HepG2 (cell line): ENCODE measurements around the gene TLE2. TPM values are rescaled to one million over a fixed set of nuclear protein-coding genes. Genes with fewer than 3 reads are reported as not detected.
A peak's percentile ranks its signal among the peaks of the same experiment; 100 is the strongest.

ENCODE experiments used
- FOXO1 ChIP-seq: sonication (generic); formaldehyde crosslinking; IDR thresholded peaks from 2 replicates; pipeline ENCODE4 v1.4.0; 2020; ENCODE audit warnings: missing genetic modification reagents
- MXI1 ChIP-seq: IDR thresholded peaks from 3 replicates; pipeline ENCODE4 v1.6.1; 2012; ENCODE audit warnings: low read depth, low read length, inconsistent platforms, borderline replicate concordance
- NFE2L1 ChIP-seq: sonication (generic); formaldehyde crosslinking; IDR thresholded peaks from 2 replicates; pipeline ENCODE4 v1.4.0; 2020; ENCODE audit warnings: missing genetic modification reagents, mild to moderate bottlenecking, borderline replicate concordance
- PPARG ChIP-seq: conservative IDR thresholded peaks from 2 replicates; pipeline ENCODE4 v1.6.1; 2016; ENCODE audit warnings: missing biosample characterization, missing genetic modification reagents
- SALL1 ChIP-seq: sonication (generic); formaldehyde crosslinking; IDR thresholded peaks from 2 replicates; pipeline ENCODE4 v1.8.0; 2022; ENCODE audit warnings: mild to moderate bottlenecking, missing genetic modification reagents
- TARDBP ChIP-seq: sonication (generic); formaldehyde crosslinking; IDR thresholded peaks from 2 replicates; pipeline ENCODE4 v1.8.0; 2022; ENCODE audit warnings: mild to moderate bottlenecking, missing genetic modification reagents
- TSC22D2 ChIP-seq: sonication (generic); formaldehyde crosslinking; IDR thresholded peaks from 2 replicates; pipeline ENCODE4 v1.5.1; 2020; ENCODE audit warnings: missing genetic modification reagents, mild to moderate bottlenecking, borderline replicate concordance
- ZNF883 ChIP-seq: sonication (generic); formaldehyde crosslinking; IDR thresholded peaks from 2 replicates; pipeline ENCODE4 v1.5.1; 2020; ENCODE audit warnings: mild to moderate bottlenecking, missing genetic modification reagents; ENCODE audit errors: not compliant biosample characterization
- polyA plus RNA-seq, 8 experiments: library from polyadenylated mRNA; depleted of rRNA in 3 of 8; stranded (reverse) in 7 of 8; unstranded in 1 of 8; fragments of >200 nt; fragmentation: Illumina TruSeq in 4 of 8; extraction: Trizol in 4 of 8; gene quantifications; 2 replicates each; pipeline versions ENCODE4 v1.2.1 to v1.2.3, GENCODE V29; 2011 to 2016; ENCODE audit warnings: low read depth in 4 of 8, missing spikeins in 1 of 8, mixed read lengths in 1 of 8; ENCODE audit not compliant: insufficient read depth in 1 of 8
- total RNA-seq, 5 experiments: library from RNA; depleted of rRNA; stranded (reverse); fragments of >200 nt; fragmentation: Illumina TruSeq; extraction: Trizol; gene quantifications; 2 replicates each; pipeline ENCODE4 v1.2.3, GENCODE V29; 2016; ENCODE audit warnings: low read depth in 1 of 5
- TF ChIP-seq, protein P1 (sequence below): sonication (generic); formaldehyde crosslinking; IDR thresholded peaks from 2 replicates; pipeline ENCODE4 v1.5.1; 2020; ENCODE audit warnings: missing genetic modification reagents, mild to moderate bottlenecking, borderline replicate concordance
- TF ChIP-seq, protein P2 (sequence below): sonication (generic); formaldehyde crosslinking; IDR thresholded peaks from 2 replicates; pipeline ENCODE4 v1.5.1; 2020; ENCODE audit warnings: mild to moderate bottlenecking, missing genetic modification reagents, moderate library complexity
- TF ChIP-seq, protein P3 (sequence below): sonication (generic); formaldehyde crosslinking; IDR thresholded peaks from 2 replicates; pipeline ENCODE4 v1.4.0; 2020; ENCODE audit warnings: missing genetic modification reagents
- TF ChIP-seq, protein P4 (sequence below): sonication (generic); formaldehyde crosslinking; IDR thresholded peaks from 2 replicates; pipeline ENCODE4 v1.5.0; 2020; ENCODE audit warnings: mild to moderate bottlenecking, missing genetic modification reagents
- TF ChIP-seq, protein P5 (sequence below): sonication (generic); formaldehyde crosslinking; IDR thresholded peaks from 2 replicates; pipeline ENCODE4 v1.5.0; 2020; ENCODE audit warnings: missing genetic modification reagents

The TLE2 gene
- total and polyA plus RNA-seq, 2 of the 13 experiments (the other 11 are each of a cell fraction or from before 2014, with no cell fraction given): 0.07 to 0.81 TPM

DNA sequence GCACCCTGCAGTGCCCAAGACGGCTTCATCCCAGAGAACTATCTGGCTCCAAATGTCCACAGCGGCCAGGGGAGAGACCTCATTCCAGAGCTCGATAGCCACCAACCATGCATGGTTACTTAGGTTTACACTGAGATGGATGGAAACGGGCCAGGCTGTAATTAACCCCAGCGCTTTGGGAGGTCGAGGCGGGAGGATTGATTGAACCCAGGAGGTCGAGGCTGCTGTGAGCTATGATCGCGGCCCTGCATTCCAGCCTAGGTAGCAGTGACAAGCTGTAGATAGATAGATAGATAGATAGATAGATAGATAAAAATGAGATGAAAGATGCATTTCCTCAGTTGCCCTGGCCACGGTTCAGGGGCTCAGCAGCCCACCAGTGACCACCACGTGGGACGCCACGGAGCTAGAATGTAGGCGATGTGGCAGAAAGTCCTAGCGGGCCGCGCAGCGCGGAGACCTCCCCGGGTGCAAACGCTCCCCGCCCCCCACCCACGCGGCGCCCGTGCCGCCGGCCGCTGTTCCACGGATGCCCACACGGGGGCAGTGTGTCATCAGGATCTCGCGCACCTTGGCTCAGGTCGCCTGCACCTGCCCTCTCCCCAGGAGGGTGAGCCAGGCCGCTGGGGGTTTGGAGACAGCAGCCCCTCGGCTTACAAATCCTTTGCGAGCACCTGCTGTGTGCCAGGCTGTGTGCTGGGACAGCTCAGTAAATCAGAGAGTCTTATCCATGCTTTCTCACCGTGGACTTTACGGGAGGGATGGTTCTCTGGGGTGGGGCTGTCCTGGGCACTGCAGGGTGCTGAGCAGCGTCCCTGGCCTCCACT lies 46.7 kb upstream of the TLE2 start (continued):
- no peak for TF ChIP-seq NFE2L1 (CRISPR knock-in tag)
- TF ChIP-seq, protein P1, sequence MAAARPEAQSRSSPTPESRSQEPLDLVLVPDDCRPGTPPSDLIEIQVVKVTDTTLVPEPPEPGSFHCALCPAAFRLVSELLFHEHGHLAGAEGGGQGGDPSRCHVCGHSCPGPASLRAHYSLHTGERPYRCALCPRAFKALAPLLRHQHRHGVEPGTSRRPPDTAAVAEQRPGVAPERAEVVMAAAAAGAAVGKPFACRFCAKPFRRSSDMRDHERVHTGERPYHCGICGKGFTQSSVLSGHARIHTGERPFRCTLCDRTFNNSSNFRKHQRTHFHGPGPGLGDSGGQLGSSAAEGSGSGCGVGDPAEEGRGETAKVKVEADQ (CRISPR knock-in tag): 0 out of 2 replicates have a peak, but pooled peaks have one; percentile 24
- TF ChIP-seq, protein P2, sequence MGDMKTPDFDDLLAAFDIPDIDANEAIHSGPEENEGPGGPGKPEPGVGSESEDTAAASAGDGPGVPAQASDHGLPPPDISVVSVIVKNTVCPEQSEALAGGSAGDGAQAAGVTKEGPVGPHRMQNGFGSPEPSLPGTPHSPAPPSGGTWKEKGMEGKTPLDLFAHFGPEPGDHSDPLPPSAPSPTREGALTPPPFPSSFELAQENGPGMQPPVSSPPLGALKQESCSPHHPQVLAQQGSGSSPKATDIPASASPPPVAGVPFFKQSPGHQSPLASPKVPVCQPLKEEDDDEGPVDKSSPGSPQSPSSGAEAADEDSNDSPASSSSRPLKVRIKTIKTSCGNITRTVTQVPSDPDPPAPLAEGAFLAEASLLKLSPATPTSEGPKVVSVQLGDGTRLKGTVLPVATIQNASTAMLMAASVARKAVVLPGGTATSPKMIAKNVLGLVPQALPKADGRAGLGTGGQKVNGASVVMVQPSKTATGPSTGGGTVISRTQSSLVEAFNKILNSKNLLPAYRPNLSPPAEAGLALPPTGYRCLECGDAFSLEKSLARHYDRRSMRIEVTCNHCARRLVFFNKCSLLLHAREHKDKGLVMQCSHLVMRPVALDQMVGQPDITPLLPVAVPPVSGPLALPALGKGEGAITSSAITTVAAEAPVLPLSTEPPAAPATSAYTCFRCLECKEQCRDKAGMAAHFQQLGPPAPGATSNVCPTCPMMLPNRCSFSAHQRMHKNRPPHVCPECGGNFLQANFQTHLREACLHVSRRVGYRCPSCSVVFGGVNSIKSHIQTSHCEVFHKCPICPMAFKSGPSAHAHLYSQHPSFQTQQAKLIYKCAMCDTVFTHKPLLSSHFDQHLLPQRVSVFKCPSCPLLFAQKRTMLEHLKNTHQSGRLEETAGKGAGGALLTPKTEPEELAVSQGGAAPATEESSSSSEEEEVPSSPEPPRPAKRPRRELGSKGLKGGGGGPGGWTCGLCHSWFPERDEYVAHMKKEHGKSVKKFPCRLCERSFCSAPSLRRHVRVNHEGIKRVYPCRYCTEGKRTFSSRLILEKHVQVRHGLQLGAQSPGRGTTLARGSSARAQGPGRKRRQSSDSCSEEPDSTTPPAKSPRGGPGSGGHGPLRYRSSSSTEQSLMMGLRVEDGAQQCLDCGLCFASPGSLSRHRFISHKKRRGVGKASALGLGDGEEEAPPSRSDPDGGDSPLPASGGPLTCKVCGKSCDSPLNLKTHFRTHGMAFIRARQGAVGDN (CRISPR knock-in tag): peak; percentile 55
- TF ChIP-seq FOXO1 (CRISPR knock-in tag): no peak
- no peak for TF ChIP-seq TARDBP (CRISPR knock-in tag)
- TF ChIP-seq, protein P3, sequence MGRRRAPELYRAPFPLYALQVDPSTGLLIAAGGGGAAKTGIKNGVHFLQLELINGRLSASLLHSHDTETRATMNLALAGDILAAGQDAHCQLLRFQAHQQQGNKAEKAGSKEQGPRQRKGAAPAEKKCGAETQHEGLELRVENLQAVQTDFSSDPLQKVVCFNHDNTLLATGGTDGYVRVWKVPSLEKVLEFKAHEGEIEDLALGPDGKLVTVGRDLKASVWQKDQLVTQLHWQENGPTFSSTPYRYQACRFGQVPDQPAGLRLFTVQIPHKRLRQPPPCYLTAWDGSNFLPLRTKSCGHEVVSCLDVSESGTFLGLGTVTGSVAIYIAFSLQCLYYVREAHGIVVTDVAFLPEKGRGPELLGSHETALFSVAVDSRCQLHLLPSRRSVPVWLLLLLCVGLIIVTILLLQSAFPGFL (CRISPR knock-in tag): no peak
- TF ChIP-seq TSC22D2 (CRISPR knock-in tag): no peak
- TF ChIP-seq SALL1 (CRISPR knock-in tag): no peak
- peak; percentile 69 for TF ChIP-seq ZNF883 (CRISPR knock-in tag)
- TF ChIP-seq MXI1: no peak
- TF ChIP-seq, protein P4, sequence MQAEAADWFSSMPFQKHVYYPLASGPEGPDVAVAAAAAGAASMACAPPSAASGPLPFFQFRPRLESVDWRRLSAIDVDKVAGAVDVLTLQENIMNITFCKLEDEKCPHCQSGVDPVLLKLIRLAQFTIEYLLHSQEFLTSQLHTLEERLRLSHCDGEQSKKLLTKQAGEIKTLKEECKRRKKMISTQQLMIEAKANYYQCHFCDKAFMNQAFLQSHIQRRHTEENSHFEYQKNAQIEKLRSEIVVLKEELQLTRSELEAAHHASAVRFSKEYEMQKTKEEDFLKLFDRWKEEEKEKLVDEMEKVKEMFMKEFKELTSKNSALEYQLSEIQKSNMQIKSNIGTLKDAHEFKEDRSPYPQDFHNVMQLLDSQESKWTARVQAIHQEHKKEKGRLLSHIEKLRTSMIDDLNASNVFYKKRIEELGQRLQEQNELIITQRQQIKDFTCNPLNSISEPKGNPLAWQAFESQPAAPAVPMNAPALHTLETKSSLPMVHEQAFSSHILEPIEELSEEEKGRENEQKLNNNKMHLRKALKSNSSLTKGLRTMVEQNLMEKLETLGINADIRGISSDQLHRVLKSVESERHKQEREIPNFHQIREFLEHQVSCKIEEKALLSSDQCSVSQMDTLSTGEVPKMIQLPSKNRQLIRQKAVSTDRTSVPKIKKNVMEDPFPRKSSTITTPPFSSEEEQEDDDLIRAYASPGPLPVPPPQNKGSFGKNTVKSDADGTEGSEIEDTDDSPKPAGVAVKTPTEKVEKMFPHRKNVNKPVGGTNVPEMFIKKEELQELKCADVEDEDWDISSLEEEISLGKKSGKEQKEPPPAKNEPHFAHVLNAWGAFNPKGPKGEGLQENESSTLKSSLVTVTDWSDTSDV (CRISPR knock-in tag): no peak
- TF ChIP-seq PPARG (CRISPR knock-in tag): no peak
- TF ChIP-seq, protein P5, sequence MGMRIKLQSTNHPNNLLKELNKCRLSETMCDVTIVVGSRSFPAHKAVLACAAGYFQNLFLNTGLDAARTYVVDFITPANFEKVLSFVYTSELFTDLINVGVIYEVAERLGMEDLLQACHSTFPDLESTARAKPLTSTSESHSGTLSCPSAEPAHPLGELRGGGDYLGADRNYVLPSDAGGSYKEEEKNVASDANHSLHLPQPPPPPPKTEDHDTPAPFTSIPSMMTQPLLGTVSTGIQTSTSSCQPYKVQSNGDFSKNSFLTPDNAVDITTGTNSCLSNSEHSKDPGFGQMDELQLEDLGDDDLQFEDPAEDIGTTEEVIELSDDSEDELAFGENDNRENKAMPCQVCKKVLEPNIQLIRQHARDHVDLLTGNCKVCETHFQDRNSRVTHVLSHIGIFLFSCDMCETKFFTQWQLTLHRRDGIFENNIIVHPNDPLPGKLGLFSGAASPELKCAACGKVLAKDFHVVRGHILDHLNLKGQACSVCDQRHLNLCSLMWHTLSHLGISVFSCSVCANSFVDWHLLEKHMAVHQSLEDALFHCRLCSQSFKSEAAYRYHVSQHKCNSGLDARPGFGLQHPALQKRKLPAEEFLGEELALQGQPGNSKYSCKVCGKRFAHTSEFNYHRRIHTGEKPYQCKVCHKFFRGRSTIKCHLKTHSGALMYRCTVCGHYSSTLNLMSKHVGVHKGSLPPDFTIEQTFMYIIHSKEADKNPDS (CRISPR knock-in tag): no peak
